IPS-20b (cell line): Measurements from ENCODE around the gene SLC4A2.

ENCODE experiments used
- H3K27ac ChIP-seq: one replicate; pipeline ENCODE4 v1.5.1; 2013; ENCODE audit warnings: low read length
- H3K27me3 ChIP-seq: 2 replicates; pipeline ENCODE4 v1.6.1; 2013; ENCODE audit warnings: mild to moderate bottlenecking, low read length, inconsistent platforms; ENCODE audit not compliant: insufficient read depth
- H3K36me3 ChIP-seq: 2 replicates; pipeline ENCODE4 v1.6.1; 2013; ENCODE audit warnings: low read depth, mild to moderate bottlenecking, inconsistent platforms, low read length, moderate library complexity; ENCODE audit not compliant: insufficient read depth
- H3K4me1 ChIP-seq: 2 replicates; pipeline ENCODE4 v1.6.1; 2013; ENCODE audit warnings: mild to moderate bottlenecking, control low read depth, inconsistent platforms, low read length, moderate library complexity; ENCODE audit not compliant: insufficient read depth
- H3K4me3 ChIP-seq: 2 replicates; pipeline ENCODE4 v1.5.1; 2013; ENCODE audit warnings: mild to moderate bottlenecking, low read length, inconsistent platforms
- H3K9ac ChIP-seq: 2 replicates; pipeline ENCODE4 v1.6.1; 2013; ENCODE audit warnings: low read depth, mild to moderate bottlenecking, inconsistent platforms, low read length, moderate library complexity
- H3K9me3 ChIP-seq: 2 replicates; pipeline ENCODE4 v1.6.1; 2013; ENCODE audit warnings: mild to moderate bottlenecking, low read depth, low read length, inconsistent platforms; ENCODE audit not compliant: insufficient read depth

The SLC4A2 gene

GRCh38 chr7:151016505-151016904 is 42.9 kb upstream of the SLC4A2 start:
- Histone ChIP-seq H3K36me3 (no peaks in the 10 kb centered on the region), H3K27me3 (peaks cover 61% of the 10 kb centered on the region), H3K4me3 (no peak overlapping the region), H3K9ac (no peak overlapping the region), H3K9me3 (no peaks in the 10 kb centered on the region), H3K27ac (no peak overlapping the region), H3K4me1 (peaks cover 15% of the 10 kb centered on the region)

GRCh38 chr7:151016942-151017341 is 42.4 kb upstream of the SLC4A2 start:
- H3K36me3 ChIP-seq: no peaks in the 10 kb centered on the region
- no peaks in the 10 kb centered on the region for H3K9me3 ChIP-seq
- peaks cover 15% of the 10 kb centered on the region for H3K4me1 ChIP-seq
- no peak overlapping the region for H3K9ac ChIP-seq
- peaks cover 61% of the 10 kb centered on the region for H3K27me3 ChIP-seq
- no peak overlapping the region for H3K27ac ChIP-seq
- H3K4me3 ChIP-seq: no peak overlapping the region

GRCh38 chr7:151017370-151017952 is 41.9 kb upstream of the SLC4A2 start:
- H3K36me3 ChIP-seq: no peaks in the 10 kb centered on the region
- H3K27ac ChIP-seq: no peak overlapping the region
- peaks cover 14% of the 10 kb centered on the region for H3K4me1 ChIP-seq
- H3K4me3 ChIP-seq: peak overlapping the region; percentile 58; the same call in 1 of the 2 replicates
- H3K9me3 ChIP-seq: no peaks in the 10 kb centered on the region
- H3K27me3 ChIP-seq: peaks cover 57% of the 10 kb centered on the region
- H3K9ac ChIP-seq: no peak overlapping the region

- peak overlapping the region; percentile 58; the same call in 1 of the 2 replicates for H3K4me3 ChIP-seq
- no peak overlapping the region for H3K9ac ChIP-seq
- H3K27ac ChIP-seq: no peak overlapping the region
- H3K4me1 ChIP-seq: peaks cover 11% of the 10 kb centered on the region
- H3K9me3 ChIP-seq: no peaks in the 10 kb centered on the region
- no peaks in the 10 kb centered on the region for H3K36me3 ChIP-seq
- peaks cover 52% of the 10 kb centered on the region for H3K27me3 ChIP-seq
Observed at GRCh38 chr7:151017953-151018420, 41.4 kb upstream of the SLC4A2 start.

GRCh38 chr7:151018421-151019129 is 40.8 kb upstream of the SLC4A2 start:
- Histone ChIP-seq H3K4me1 (peaks cover 11% of the 10 kb centered on the region), H3K9me3 (no peaks in the 10 kb centered on the region), H3K36me3 (no peaks in the 10 kb centered on the region), H3K27ac (no peak overlapping the region), H3K4me3 (peak overlapping the region; percentile 44; the same call in 1 of the 2 replicates), H3K27me3 (peaks cover 49% of the 10 kb centered on the region), H3K9ac (no peak overlapping the region)

- no peak overlapping the region for H3K4me3 ChIP-seq
- H3K4me1 ChIP-seq: peaks cover 11% of the 10 kb centered on the region
Observed at GRCh38 chr7:151019130-151019447, 40.3 kb upstream of the SLC4A2 start.

GRCh38 chr7:151020231-151020630 is 39.2 kb upstream of the SLC4A2 start:
- H3K27me3 ChIP-seq: peaks cover 49% of the 10 kb centered on the region
- peaks cover 11% of the 10 kb centered on the region for H3K4me1 ChIP-seq
- peak overlapping the region; percentile 45; the same call in 1 of the 2 replicates for H3K9ac ChIP-seq
- H3K9me3 ChIP-seq: no peaks in the 10 kb centered on the region
- H3K36me3 ChIP-seq: no peaks in the 10 kb centered on the region
- H3K27ac ChIP-seq: no peak overlapping the region
- H3K4me3 ChIP-seq: peak overlapping the region; percentile 35; the same call in 1 of the 2 replicates

More at GRCh38 chr7:151019130-151019447, 40.3 kb upstream of the SLC4A2 start:
- Histone ChIP-seq H3K9ac (no peak overlapping the region), H3K36me3 (no peaks in the 10 kb centered on the region), H3K9me3 (no peaks in the 10 kb centered on the region), H3K27ac (no peak overlapping the region), H3K27me3 (peaks cover 49% of the 10 kb centered on the region)

- Histone ChIP-seq H3K4me1 (peaks cover 17% of the 10 kb centered on the region), H3K36me3 (no peaks in the 10 kb centered on the region), H3K9me3 (no peaks in the 10 kb centered on the region), H3K27me3 (peaks cover 36% of the 10 kb centered on the region), H3K27ac (no peak overlapping the region), H3K4me3 (no peak overlapping the region), H3K9ac (no peak overlapping the region)
Observed at GRCh38 chr7:151023232-151023631, 36.2 kb upstream of the SLC4A2 start.

GRCh38 chr7:151024435-151025056 is 34.8 kb upstream of the SLC4A2 start, which contains the start of gene ATG9B:
Gene ATG9B (minus strand): TSS chr7:151024494. CDS start chr7:151024423, 71 bp downstream.
- Histone ChIP-seq H3K36me3 (no peaks in the 10 kb centered on the region), H3K9me3 (no peaks in the 10 kb centered on the region), H3K4me1 (peaks cover 17% of the 10 kb centered on the region), H3K4me3 (no peak within 1 kb of the TSS), H3K27ac (no peak within 1 kb of the TSS), H3K27me3 (peaks cover 23% of the 10 kb centered on the region), H3K9ac (no peak within 1 kb of the TSS)

- Histone ChIP-seq H3K36me3 (no peaks in the 10 kb centered on the region), H3K4me3 (0 out of 2 replicates have a peak overlapping the region, but pooled peaks have one; percentile 90), H3K27ac (no peak overlapping the region), H3K9ac (no peak overlapping the region), H3K9me3 (no peaks in the 10 kb centered on the region), H3K4me1 (peaks cover 5% of the 10 kb centered on the region), H3K27me3 (peaks cover 8% of the 10 kb centered on the region)
Observed at GRCh38 chr7:151025924-151026671, 33.3 kb upstream of the SLC4A2 start.
